Measurements from ENCODE around the gene KRTAP4-1. TPM values are rescaled to one million over a fixed set of nuclear protein-coding genes. Genes with fewer than 3 reads are reported as not detected.
"Not testable (repeated sequence)": the region's sequence is repeated elsewhere in the genome, so short reads cannot be mapped to it uniquely, and the experiment has no call there.

The KRTAP4-1 gene
- total RNA-seq (2022) (not detected in 2 replicates), Bru-seq, nascent RNA (not detected), BruChase-seq, experiment 1, labeled RNA remaining after a 6-hour chase (not detected), BruChase-seq, experiment 2, labeled RNA remaining after a 2-hour chase (percentile 26 among the genes with signal in this experiment)
- long read RNA-seq: 0 reads

- CTCF ChIA-PET: no interaction called here
- BruUV-seq (replicated peaks): no TSS peak
- no peak for DNase-seq
Measured at GRCh38 chr17:41184480-41184961, at the start of gene KRTAP4-1. Gene KRTAP4-1 (minus strand): TSS chr17:41184911. CDS start chr17:41184854, 57 bp downstream.

GRCh38 chr17:41232399-41233105 lies 47.8 kb upstream of the KRTAP4-1 start, which contains the start of gene KRTAP9-3:
Gene KRTAP9-3 (plus strand): TSS chr17:41232449. CDS start chr17:41232502, 53 bp downstream.
- H3K36me3 Mint-ChIP-seq (ENCODE audit: insufficient read depth, unreplicated experiment); H3K4me3 Mint-ChIP-seq (ENCODE audit: low read depth, unreplicated experiment); H3K9me3 Mint-ChIP-seq (ENCODE audit: low read depth, unreplicated experiment); BruUV-seq (replicated peaks); H3K27ac Mint-ChIP-seq (ENCODE audit: unreplicated experiment); DNase-seq; H3K27me3 Mint-ChIP-seq (ENCODE audit: unreplicated experiment); intact Hi-C loops (cut with micrococcal nuclease; ENCODE audit: unreplicated experiment); CTCF ChIA-PET; H3K4me1 Mint-ChIP-seq (ENCODE audit: low read depth, unreplicated experiment): not testable (repeated sequence)

More at GRCh38 chr17:41184480-41184961, at the start of gene KRTAP4-1:
- intact Hi-C loops (cut with micrococcal nuclease; ENCODE audit: unreplicated experiment): no loop called here
- Mint-ChIP-seq H3K4me1 (ENCODE audit: low read depth, unreplicated experiment) (peaks cover 22% of the 10 kb centered on the region), H3K36me3 (ENCODE audit: insufficient read depth, unreplicated experiment) (no peaks in the 10 kb centered on the region), H3K9me3 (ENCODE audit: low read depth, unreplicated experiment) (no peaks in the 10 kb centered on the region), H3K4me3 (ENCODE audit: low read depth, unreplicated experiment) (no peak within 1 kb of the TSS), H3K27ac (ENCODE audit: unreplicated experiment) (no peak within 1 kb of the TSS), H3K27me3 (ENCODE audit: unreplicated experiment) (no peaks in the 10 kb centered on the region)
- TF ChIP-seq CTCF (IDR thresholded peaks at IDR 0.05; ENCODE audit: unreplicated experiment): no peak

- Mint-ChIP-seq H3K4me3 (ENCODE audit: low read depth, unreplicated experiment) (no peak overlapping the region), H3K27ac (ENCODE audit: unreplicated experiment) (no peak overlapping the region), H3K36me3 (ENCODE audit: insufficient read depth, unreplicated experiment) (no peaks in the 10 kb centered on the region), H3K4me1 (ENCODE audit: low read depth, unreplicated experiment) (no peaks in the 10 kb centered on the region), H3K9me3 (ENCODE audit: low read depth, unreplicated experiment) (no peaks in the 10 kb centered on the region), H3K27me3 (ENCODE audit: unreplicated experiment) (no peaks in the 10 kb centered on the region)
- BruUV-seq (replicated peaks): no TSS peak
- CTCF ChIA-PET: no interaction called here
- TF ChIP-seq CTCF (IDR thresholded peaks at IDR 0.05; ENCODE audit: unreplicated experiment): no peak
- intact Hi-C loops (cut with micrococcal nuclease; ENCODE audit: unreplicated experiment): no loop called here
- DNase-seq: no peak
Measured at GRCh38 chr17:41231731-41232130, 47.0 kb upstream of the KRTAP4-1 start.

GRCh38 chr17:41230094-41230493 lies 45.4 kb upstream of the KRTAP4-1 start:
- intact Hi-C loops (cut with micrococcal nuclease; ENCODE audit: unreplicated experiment): no loop called here
- Mint-ChIP-seq H3K4me1 (ENCODE audit: low read depth, unreplicated experiment) (no peaks in the 10 kb centered on the region), H3K27me3 (ENCODE audit: unreplicated experiment) (no peaks in the 10 kb centered on the region), H3K36me3 (ENCODE audit: insufficient read depth, unreplicated experiment) (no peaks in the 10 kb centered on the region), H3K9me3 (ENCODE audit: low read depth, unreplicated experiment) (no peaks in the 10 kb centered on the region), H3K4me3 (ENCODE audit: low read depth, unreplicated experiment) (no peak overlapping the region), H3K27ac (ENCODE audit: unreplicated experiment) (no peak overlapping the region)
- CTCF ChIA-PET: interaction anchor here (0.6 to 0.7 kb wide), 2 partner anchors 51 to 965 kb away, joined by 3 read pairs; no protein-coding TSS in a partner anchor
- no peak for DNase-seq
- no TSS peak for BruUV-seq (replicated peaks)
- TF ChIP-seq CTCF (IDR thresholded peaks at IDR 0.05; ENCODE audit: unreplicated experiment): no peak

- BruUV-seq (replicated peaks); H3K4me1 Mint-ChIP-seq (ENCODE audit: low read depth, unreplicated experiment); H3K27ac Mint-ChIP-seq (ENCODE audit: unreplicated experiment); DNase-seq; H3K27me3 Mint-ChIP-seq (ENCODE audit: unreplicated experiment); CTCF ChIA-PET; intact Hi-C loops (cut with micrococcal nuclease; ENCODE audit: unreplicated experiment); H3K36me3 Mint-ChIP-seq (ENCODE audit: insufficient read depth, unreplicated experiment); H3K9me3 Mint-ChIP-seq (ENCODE audit: low read depth, unreplicated experiment); H3K4me3 Mint-ChIP-seq (ENCODE audit: low read depth, unreplicated experiment): not testable (repeated sequence)
Measured at GRCh38 chr17:41226598-41227095, 41.9 kb upstream of the KRTAP4-1 start, which contains the start of gene KRTAP9-2. Gene KRTAP9-2 (plus strand): TSS chr17:41226648. CDS start chr17:41226655, 7 bp downstream.
